Right lobe of liver (tissue), 4 donors: ENCODE data around the gene DIAPH2.

Experiments
- POLR2A ChIP-seq: fragments of 450-650 bp; IDR thresholded peaks from one replicate; pipeline ENCODE4 v1.6.1; 2017; ENCODE audit warnings: antibody characterized with exemption, mild to moderate bottlenecking
- TF ChIP-seq, protein P1 (sequence below), 4 donors: fragments of 200-600 bp in 3 of 4; fragments of 450-650 bp in 1 of 4; IDR thresholded peaks; one replicate each; pipeline versions ENCODE4 v1.5.1 to v1.8.0; 2016 to 2022; ENCODE audit warnings: antibody characterized with exemption in 4 of 4, mild to moderate bottlenecking in 2 of 4
- donor health status: DM: no; HTN: no; CAD: no.
- donor health status: DM: no; HTN: no; CAD: no.
- donor health status: DM: no; HTN: yes; CAD: no.

DNA sequence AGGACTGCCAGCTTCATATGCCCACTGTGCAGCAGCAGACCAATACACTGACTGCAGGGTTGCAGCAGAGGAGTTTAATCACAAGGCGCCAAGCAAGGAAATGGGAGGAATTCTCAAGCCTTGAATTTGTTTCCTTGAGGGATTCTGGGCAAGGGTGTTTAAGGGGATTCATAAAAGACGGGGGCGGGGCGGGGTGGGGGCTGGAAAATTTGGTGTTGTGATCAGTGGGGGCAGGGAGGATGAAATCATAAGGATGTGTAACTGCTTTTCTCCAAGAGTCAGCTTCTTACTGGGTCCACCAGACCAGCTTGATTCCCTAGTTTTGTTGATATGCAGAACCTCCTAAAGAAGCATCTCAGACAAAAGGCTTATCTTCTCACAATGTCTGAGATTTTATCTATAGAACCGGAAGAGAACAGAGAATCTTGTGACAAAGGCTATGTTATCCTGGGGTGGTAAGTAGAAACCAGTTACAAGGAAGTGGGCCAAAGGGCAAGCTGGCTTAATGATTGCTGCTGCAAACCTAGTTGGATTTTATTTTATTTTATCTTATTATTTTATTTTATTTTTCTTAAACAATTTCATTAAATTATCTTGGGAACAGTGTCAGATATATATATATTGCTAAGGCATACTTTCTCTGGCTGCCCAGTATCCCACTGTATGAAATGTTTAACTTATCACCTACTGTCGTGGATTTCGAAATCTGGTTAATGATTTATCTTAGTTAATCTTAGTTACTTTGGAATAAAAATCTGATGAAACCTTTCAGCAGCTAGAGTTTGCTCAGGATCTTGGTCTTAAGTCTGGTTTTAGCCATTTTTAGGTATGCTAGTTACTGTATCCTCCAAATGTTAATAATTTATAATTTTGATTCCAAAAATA is 475.5 kb downstream of the DIAPH2 start:
- no peak for TF ChIP-seq POLR2A
- TF ChIP-seq, protein P1, sequence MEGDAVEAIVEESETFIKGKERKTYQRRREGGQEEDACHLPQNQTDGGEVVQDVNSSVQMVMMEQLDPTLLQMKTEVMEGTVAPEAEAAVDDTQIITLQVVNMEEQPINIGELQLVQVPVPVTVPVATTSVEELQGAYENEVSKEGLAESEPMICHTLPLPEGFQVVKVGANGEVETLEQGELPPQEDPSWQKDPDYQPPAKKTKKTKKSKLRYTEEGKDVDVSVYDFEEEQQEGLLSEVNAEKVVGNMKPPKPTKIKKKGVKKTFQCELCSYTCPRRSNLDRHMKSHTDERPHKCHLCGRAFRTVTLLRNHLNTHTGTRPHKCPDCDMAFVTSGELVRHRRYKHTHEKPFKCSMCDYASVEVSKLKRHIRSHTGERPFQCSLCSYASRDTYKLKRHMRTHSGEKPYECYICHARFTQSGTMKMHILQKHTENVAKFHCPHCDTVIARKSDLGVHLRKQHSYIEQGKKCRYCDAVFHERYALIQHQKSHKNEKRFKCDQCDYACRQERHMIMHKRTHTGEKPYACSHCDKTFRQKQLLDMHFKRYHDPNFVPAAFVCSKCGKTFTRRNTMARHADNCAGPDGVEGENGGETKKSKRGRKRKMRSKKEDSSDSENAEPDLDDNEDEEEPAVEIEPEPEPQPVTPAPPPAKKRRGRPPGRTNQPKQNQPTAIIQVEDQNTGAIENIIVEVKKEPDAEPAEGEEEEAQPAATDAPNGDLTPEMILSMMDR (IDR thresholded peaks at IDR 0.05) = no peak
